OCI-LY7 (cell line): ENCODE measurements around the gene B3GALT5. TPM values are rescaled to one million over a fixed set of nuclear protein-coding genes. Genes with fewer than 3 reads are reported as not detected.

Source experiments
- BruUV-seq: library from RNA; stranded (reverse); fragments of 400-500 nt; replicated peaks from 2 replicates; lab custom pipeline; 2021; lab: Mats Ljungman, UMichigan
- CTCF ChIA-PET: fragments of 300-600 bp; sonication (Branson Sonifier 250); formaldehyde crosslinking; loops from one replicate; lab custom pipeline; 2022; ENCODE audit warnings: antibody characterized with exemption; ENCODE audit not compliant: unreplicated experiment; lab: Charles Lee
- POLR2A ChIA-PET: fragments of 300-600 bp; sonication (Branson Sonifier 250); formaldehyde crosslinking; loops from one replicate; lab custom pipeline; 2022; ENCODE audit warnings: antibody characterized with exemption; lab: Charles Lee
- DNase-seq: peaks from one replicate; pipeline ENCODE4 v3.0.0-alpha.2; 2015; ENCODE audit warnings: low spot score
- H2AFZ ChIP-seq: fragments of 200-600 bp; sonication (generic), shearing (Covaris generic); 2 replicates; pipeline ENCODE4 v1.6.1; 2014; ENCODE audit warnings: mild to moderate bottlenecking, antibody characterized with exemption, low read length, moderate library complexity
- H3K27ac ChIP-seq: fragments of 200-600 bp; sonication (generic); 2 replicates; pipeline ENCODE4 v1.5.1; 2014; ENCODE audit warnings: mixed run types, low read depth, mild to moderate bottlenecking, moderate library complexity, low read length, inconsistent platforms; ENCODE audit not compliant: poor library complexity, severe bottlenecking
- H3K36me3 ChIP-seq: fragments of 200-600 bp; sonication (generic); 2 replicates; pipeline ENCODE4 v1.6.1; 2014; ENCODE audit warnings: mild to moderate bottlenecking, antibody characterized with exemption, low read length, moderate library complexity, mixed read lengths; ENCODE audit not compliant: insufficient read depth
- H3K4me1 ChIP-seq: fragments of 200-600 bp; sonication (generic); 2 replicates; pipeline ENCODE4 v1.5.1; 2014; ENCODE audit warnings: mild to moderate bottlenecking, low read length; ENCODE audit not compliant: insufficient read depth, poor library complexity, severe bottlenecking
- H3K4me2 ChIP-seq: fragments of 200-600 bp; sonication (generic); 2 replicates; pipeline ENCODE4 v1.6.1; 2014; ENCODE audit warnings: mild to moderate bottlenecking, low read length
- H3K4me3 ChIP-seq: fragments of 200-600 bp; sonication (generic); 2 replicates; pipeline ENCODE4 v1.5.1; 2014; ENCODE audit warnings: mild to moderate bottlenecking, low read depth, low read length; ENCODE audit not compliant: poor library complexity, severe bottlenecking
- H3K79me2 ChIP-seq: fragments of 200-600 bp; sonication (generic); 2 replicates; pipeline ENCODE4 v1.6.1; 2016; ENCODE audit warnings: low read depth, mild to moderate bottlenecking, low read length, moderate library complexity, mixed read lengths; ENCODE audit not compliant: insufficient read depth
- H3K9me2 ChIP-seq: fragments of 200-600 bp; sonication (generic); 2 replicates; pipeline ENCODE4 v1.6.1; 2016; ENCODE audit warnings: mild to moderate bottlenecking, low read length, mixed read lengths; ENCODE audit not compliant: insufficient read depth
- H3K9me3 ChIP-seq: fragments of 200-600 bp; sonication (generic); 2 replicates; pipeline ENCODE4 v1.6.1; 2014; ENCODE audit warnings: mild to moderate bottlenecking, mixed run types, low read length, mixed read lengths
- H4K20me1 ChIP-seq: fragments of 200-600 bp; sonication (generic); 2 replicates; pipeline ENCODE4 v1.6.1; 2014; ENCODE audit warnings: mild to moderate bottlenecking, antibody characterized with exemption, low read length, moderate library complexity, mixed read lengths; ENCODE audit not compliant: insufficient read depth
- CTCF ChIP-seq: fragments of 200-600 bp; sonication (generic); conservative IDR thresholded peaks from 2 replicates; pipeline ENCODE4 v1.5.1; 2014; ENCODE audit warnings: mild to moderate bottlenecking, antibody characterized with exemption, low read length, moderate library complexity, mixed read lengths
- EZH2phosphoT487 ChIP-seq: fragments of 200-600 bp; sonication (generic); IDR thresholded peaks from 2 replicates; pipeline ENCODE4 v1.6.1; 2018; ENCODE audit warnings: low read depth, borderline replicate concordance, mild to moderate bottlenecking, mixed run types, antibody characterized with exemption, low read length, moderate library complexity, mixed read lengths
- intact Hi-C: fragments of 100-400 bp; cut with micrococcal nuclease; formaldehyde crosslinking; loops from one replicate; pipeline ENCODE4 v1.10.0; 2022; ENCODE audit not compliant: unreplicated experiment
- total RNA-seq, 2 experiments: library from RNA; depleted of rRNA in 1 of 2; stranded (reverse); fragments of >200 nt in 1 of 2; shearing (Covaris generic) in 1 of 2; gene quantifications; 2 replicates each; pipeline ENCODE4 v1.2.3, GENCODE V29; 2014 to 2022

Gene B3GALT5
- total RNA-seq, 2 experiments from 2014 or later: not detected

- Histone ChIP-seq H3K4me2 (no peak overlapping the region), H3K4me1 (no peaks in the 10 kb centered on the region)
These were observed 48.4 kb downstream of the B3GALT5 start for GRCh38 chr21:39661121-39661520.

GRCh38 chr21:39661740-39662139 lies 49.0 kb downstream of the B3GALT5 start:
- Histone ChIP-seq H3K4me3 (no peak overlapping the region), H3K4me2 (no peak overlapping the region), H3K4me1 (no peaks in the 10 kb centered on the region), H3K27ac (no peak overlapping the region), H4K20me1 (no peaks in the 10 kb centered on the region), H3K9me3 (no peaks in the 10 kb centered on the region), H3K9me2 (no peaks in the 10 kb centered on the region), H3K36me3 (no peaks in the 10 kb centered on the region), H2AFZ (no peak overlapping the region), H3K79me2 (no peaks in the 10 kb centered on the region)
- no peak for DNase-seq
- intact Hi-C loops: no loop called here
- TF ChIP-seq EZH2phosphoT487 (no peak), CTCF (no peak)
- ChIA-PET POLR2A (no interaction called here), CTCF (no interaction called here)
- BruUV-seq: no TSS peak

More at GRCh38 chr21:39661121-39661520, 48.4 kb downstream of the B3GALT5 start:
- ChIA-PET CTCF (no interaction called here), POLR2A (no interaction called here)
- no peaks in the 10 kb centered on the region for H3K9me2 ChIP-seq
- H2AFZ ChIP-seq: no peak overlapping the region
- H4K20me1 ChIP-seq: no peaks in the 10 kb centered on the region
- no peak overlapping the region for H3K4me3 ChIP-seq
- H3K36me3 ChIP-seq: no peaks in the 10 kb centered on the region
- intact Hi-C loops: no loop called here
- no peaks in the 10 kb centered on the region for H3K79me2 ChIP-seq
- no peak for DNase-seq
- no peak for TF ChIP-seq CTCF
- TF ChIP-seq EZH2phosphoT487: no peak
- no TSS peak for BruUV-seq
- H3K9me3 ChIP-seq: no peaks in the 10 kb centered on the region
- no peak overlapping the region for H3K27ac ChIP-seq

GRCh38 chr21:39662411-39662953 lies 49.7 kb downstream of the B3GALT5 start:
- ChIA-PET POLR2A (no interaction called here), CTCF (no interaction called here)
- TF ChIP-seq CTCF (no peak), EZH2phosphoT487 (no peak)
- Histone ChIP-seq H3K36me3 (no peaks in the 10 kb centered on the region), H3K9me2 (no peaks in the 10 kb centered on the region), H3K4me1 (no peaks in the 10 kb centered on the region), H4K20me1 (no peaks in the 10 kb centered on the region), H3K4me3 (no peak overlapping the region), H3K27ac (no peak overlapping the region), H3K4me2 (no peak overlapping the region), H3K79me2 (no peaks in the 10 kb centered on the region), H2AFZ (no peak overlapping the region), H3K9me3 (no peaks in the 10 kb centered on the region)
- intact Hi-C loops: no loop called here
- BruUV-seq: no TSS peak
- no peak for DNase-seq
